Astrocyte (in vitro differentiated cells and primary cell): Measurements from ENCODE around the gene RB1.

Source experiments
- CTCF ChIP-seq: IDR thresholded peaks from 2 replicates; pipeline ENCODE4 v1.5.1; 2011; ENCODE audit warnings: low read depth, mild to moderate bottlenecking, inconsistent platforms, low read length, moderate library complexity; ENCODE audit not compliant: insufficient read depth
- EZH2 ChIP-seq: IDR thresholded peaks from 2 replicates; pipeline ENCODE4 v1.6.1; 2012; ENCODE audit warnings: mild to moderate bottlenecking, low read length, inconsistent platforms; ENCODE audit not compliant: insufficient read depth

- TF ChIP-seq CTCF = no peak
- no peak for TF ChIP-seq EZH2
Measured at GRCh38 chr13:48320399-48320790, 16.8 kb downstream of the RB1 start.
